ENCODE results near the gene APBA3.

- no peak for TF ChIP-seq CTCF (IDR thresholded peaks at IDR 0.05; ENCODE audit: insufficient read depth, low read length)
- TF ChIP-seq SPI1 (IDR thresholded peaks at IDR 0.05; ENCODE audit: borderline replicate concordance, low read depth): no peak
- no peak for TF ChIP-seq POLR2AphosphoS5 (IDR thresholded peaks at IDR 0.05; ENCODE audit: low read depth)
- TF ChIP-seq GABPA (IDR thresholded peaks at IDR 0.05; ENCODE audit: low read depth): no peak
- no peak for TF ChIP-seq REST (IDR thresholded peaks at IDR 0.05; ENCODE audit: insufficient replicate concordance, low read depth)
Measured at GRCh38 chr19:3810708-3811355, 49.3 kb upstream of the APBA3 start.

Data from HL-60 (cell line).